HL-60 (cell line): ENCODE data around the gene PRRG2.

Experiments used
- CTCF ChIP-seq: IDR thresholded peaks from one replicate; pipeline ENCODE4 v1.5.1; 2011; ENCODE audit warnings: low read length, control low read depth, inconsistent platforms; ENCODE audit not compliant: insufficient read depth
- GABPA ChIP-seq: IDR thresholded peaks from 2 replicates; pipeline ENCODE4 v1.6.1; 2012; ENCODE audit warnings: low read depth
- POLR2AphosphoS5 ChIP-seq: IDR thresholded peaks from 2 replicates; pipeline ENCODE4 v1.6.1; 2012; ENCODE audit warnings: low read depth
- REST ChIP-seq: IDR thresholded peaks from 2 replicates; pipeline ENCODE4 v1.6.1; 2012; ENCODE audit warnings: low read depth; ENCODE audit not compliant: insufficient replicate concordance
- SPI1 ChIP-seq: IDR thresholded peaks from 2 replicates; pipeline ENCODE4 v1.6.1; 2012; ENCODE audit warnings: low read depth, mild to moderate bottlenecking, borderline replicate concordance

GRCh38 chr19:49544154-49544553 is 37.0 kb upstream of the PRRG2 start:
- TF ChIP-seq CTCF (no peak), POLR2AphosphoS5 (no peak), GABPA (no peak), REST (no peak), SPI1 (no peak)
